ENCODE data around the gene KIAA0753.

DNA sequence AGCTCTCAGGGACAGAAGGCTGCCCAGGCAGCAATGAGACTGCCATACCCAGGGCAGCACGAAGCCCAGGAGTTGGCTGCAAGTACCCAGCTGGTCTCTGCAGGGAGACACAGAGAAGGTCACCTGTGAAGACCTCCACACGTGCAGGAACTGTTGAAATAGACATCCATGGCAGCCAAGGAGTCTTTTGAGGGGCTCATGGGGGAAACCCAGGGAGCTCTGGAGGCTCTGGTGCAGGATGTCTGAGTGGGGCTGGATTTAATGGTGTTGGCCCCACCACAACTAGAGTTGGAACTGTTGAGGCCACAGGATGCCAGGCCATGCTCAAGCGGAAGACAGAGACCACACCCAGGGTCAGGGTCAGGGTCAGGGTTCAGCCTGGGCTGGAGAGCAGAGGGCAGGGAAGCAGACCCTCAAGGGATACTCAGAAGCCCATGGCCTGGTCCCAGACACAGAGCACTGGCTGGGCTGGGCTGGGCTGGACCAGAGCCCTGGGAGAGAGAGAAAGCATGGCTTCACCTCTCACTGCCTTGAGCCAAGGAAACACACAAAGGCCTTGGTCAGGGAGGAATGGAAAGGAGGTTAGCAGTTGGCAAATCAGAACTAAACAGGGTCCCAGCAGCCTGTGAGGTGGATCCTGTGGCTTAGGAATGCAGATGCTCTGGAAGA, 105.5 kb downstream of the KIAA0753 start:
- TF ChIP-seq CTCF (IDR thresholded peaks at IDR 0.05; ENCODE audit: insufficient read depth, low read length, poor library complexity, severe bottlenecking), result no peak
- no peak for TF ChIP-seq EZH2phosphoT487 (conservative IDR thresholded peaks at IDR 0.05; ENCODE audit: low read length)
